B cell (primary cell): ENCODE data around the gene MRPL22. TPM values are rescaled to one million over a fixed set of nuclear protein-coding genes. Genes with fewer than 3 reads are reported as not detected.

Experiments used
- ATAC-seq: fragments of 200-7000 bp; cut with Tn5 transposase; one replicate; pipeline ENCODE4 v1.10.0; 2021; ENCODE audit warnings: low read depth, mild to moderate bottlenecking, moderate number of reproducible peaks, moderate library complexity
- CTCF ChIA-PET: fragments of 350-600 bp; sonication (Branson Sonifier 250); formaldehyde crosslinking; loops from one replicate; lab custom pipeline; 2021; ENCODE audit warnings: antibody characterized with exemption, inconsistent platforms; lab: Charles Lee
- POLR2A ChIA-PET: fragments of 350-600 bp; sonication (Branson Sonifier 250); formaldehyde crosslinking; loops from one replicate; lab custom pipeline; 2021; ENCODE audit warnings: antibody characterized with exemption; lab: Charles Lee
- DNase-seq: peaks from one replicate; pipeline ENCODE4 v3.0.0; 2013
- H2AFZ ChIP-seq: 2 replicates; pipeline ENCODE4 v1.6.1; 2012; ENCODE audit warnings: mild to moderate bottlenecking, low read depth, low read length; ENCODE audit not compliant: insufficient read depth, poor library complexity, severe bottlenecking
- H3K27ac ChIP-seq, 2 donors: 1 replicate in 1 of 2; 2 replicates in 1 of 2; pipeline ENCODE4 v1.5.1; 2012 to 2013; ENCODE audit warnings: low read length in 2 of 2, mild to moderate bottlenecking in 2 of 2, moderate library complexity in 1 of 2
- H3K27me3 ChIP-seq, 4 experiments: fragments of 200-600 bp in 1 of 4; sonication (generic) in 1 of 4; replicated peaks in 1 of 4; 1 replicate in 2 of 4; 2 replicates in 2 of 4; pipeline versions ENCODE4 v1.6.1 to v1.7.0; 2013 to 2016; ENCODE audit warnings: low read length in 3 of 4, mild to moderate bottlenecking in 2 of 4, mixed read lengths in 1 of 4, moderate library complexity in 1 of 4; ENCODE audit not compliant: insufficient read depth in 4 of 4, control insufficient read depth in 3 of 4; ENCODE audit errors: control extremely low read depth in 1 of 4
- H3K36me3 ChIP-seq, 2 experiments: replicated peaks in 1 of 2; 1 replicate in 1 of 2; 2 replicates in 1 of 2; pipeline versions ENCODE4 v1.6.1 to v1.7.1; 2013; ENCODE audit warnings: low read length in 1 of 2; ENCODE audit not compliant: insufficient read depth in 2 of 2, control insufficient read depth in 1 of 2; ENCODE audit errors: control extremely low read depth in 1 of 2, extremely low read depth in 1 of 2
- H3K4me1 ChIP-seq, 2 donors: fragments of 200-600 bp in 1 of 2; sonication (generic) in 1 of 2; 1 replicate in 1 of 2; 2 replicates in 1 of 2; pipeline versions ENCODE4 v1.5.1 to v1.6.1; 2013 to 2017; ENCODE audit warnings: low read length in 2 of 2; ENCODE audit not compliant: control insufficient read depth in 2 of 2, insufficient read depth in 2 of 2
- H3K4me2 ChIP-seq: replicated peaks from 2 replicates; pipeline ENCODE3; 2012; ENCODE audit warnings: mild to moderate bottlenecking, low read depth, low read length; ENCODE audit not compliant: poor library complexity, severe bottlenecking
- H3K4me3 ChIP-seq, 5 experiments: fragments of 200-600 bp in 1 of 5; sonication (generic) in 1 of 5; 1 replicate in 3 of 5; 2 replicates in 2 of 5; pipeline versions ENCODE4 v1.5.1 to v1.7.0; 2011 to 2016; ENCODE audit warnings: low read length in 4 of 5, mild to moderate bottlenecking in 4 of 5, low read depth in 2 of 5, control low read depth in 1 of 5, moderate library complexity in 1 of 5; ENCODE audit not compliant: insufficient read depth in 1 of 5; ENCODE audit errors: control extremely low read depth in 1 of 5, extremely low read depth in 1 of 5
- H3K79me2 ChIP-seq: fragments of 200-600 bp; sonication (generic); one replicate; pipeline ENCODE4 v1.6.0; 2016; ENCODE audit warnings: low read length; ENCODE audit not compliant: control insufficient read depth, insufficient read depth
- H3K9ac ChIP-seq: fragments of 200-600 bp; sonication (generic); 2 replicates; pipeline ENCODE4 v1.6.1; 2017; ENCODE audit warnings: mild to moderate bottlenecking, low read length, moderate library complexity
- H3K9me3 ChIP-seq, 3 donors: one replicate each; pipeline versions ENCODE4 v1.6.1 to v1.7.1; 2013; ENCODE audit warnings: low read length in 2 of 3; ENCODE audit not compliant: control insufficient read depth in 2 of 3, insufficient read depth in 1 of 3; ENCODE audit errors: control extremely low read depth in 1 of 3
- H4K20me1 ChIP-seq: 2 replicates; pipeline ENCODE4 v1.6.0; 2012; ENCODE audit warnings: mild to moderate bottlenecking, low read length; ENCODE audit not compliant: insufficient read depth, control insufficient read depth, poor library complexity, severe bottlenecking
- H3K27ac Mint-ChIP-seq: one replicate; pipeline ENCODE4 v1.8.0; 2021; ENCODE audit warnings: mixed read lengths
- H3K27me3 Mint-ChIP-seq: one replicate; pipeline ENCODE4 v1.8.0; 2021; ENCODE audit warnings: mixed read lengths
- H3K4me1 Mint-ChIP-seq: one replicate; pipeline ENCODE4 v1.8.0; 2021; ENCODE audit warnings: mixed read lengths
- H3K4me3 Mint-ChIP-seq: one replicate; pipeline ENCODE4 v1.8.0; 2021; ENCODE audit warnings: mixed read lengths
- H3K9me3 Mint-ChIP-seq: one replicate; pipeline ENCODE4 v1.8.0; 2022; ENCODE audit warnings: mixed read lengths; ENCODE audit not compliant: insufficient read depth
- CTCF ChIP-seq: fragments of 200-600 bp; IDR thresholded peaks from one replicate; pipeline ENCODE4 v1.8.0; 2022; ENCODE audit warnings: antibody characterized with exemption, mild to moderate bottlenecking
- EZH2 ChIP-seq: IDR thresholded peaks from 2 replicates; pipeline ENCODE4 v1.6.1; 2012; ENCODE audit warnings: borderline replicate concordance, low read depth, mild to moderate bottlenecking, moderate library complexity, low read length; ENCODE audit not compliant: insufficient read depth, poor library complexity, severe bottlenecking
- WGBS: methylation state at CpG from one replicate; pipeline ENCODE4 v1.1.5; 2013; ENCODE audit warnings: missing lambda C conversion rate; ENCODE audit not compliant: insufficient coverage; 5-methylcytosine and 5-hydroxymethylcytosine counted together
- intact Hi-C: fragments of 100-400 bp; cut with micrococcal nuclease; formaldehyde crosslinking; loops from one replicate; pipeline ENCODE4 v1.10.0; 2022
- polyA plus RNA-seq: library from polyadenylated mRNA; depleted of rRNA; stranded (reverse); fragments of >200 nt; gene quantifications from 2 replicates; pipeline ENCODE4 v1.2.3, GENCODE V29; 2012
- total RNA-seq, 2 donors: library from RNA; stranded (reverse); fragments of 120-200 nt in 1 of 2; gene quantifications; 1 replicate in 1 of 2; 2 replicates in 1 of 2; pipeline versions ENCODE4 v1.2.3 to v1.2.4, GENCODE V29; 2013 to 2022

Gene MRPL22
- total and polyA plus RNA-seq, 2 donors (not counting 1 experiment from before 2014, with no cell fraction given), result 18.8 to 21.4 TPM

- Histone ChIP-seq H3K4me3 (peak overlapping the region; percentile 57 to 94 (median 77)), H3K9me3 (no peaks in the 10 kb centered on the region), H4K20me1 (peaks cover 4% of the 10 kb centered on the region), H2AFZ (peak overlapping the region; percentile 88), H3K79me2 (peaks cover 72% of the 10 kb centered on the region), H3K27ac (peak overlapping the region; percentile 56 to 88), H3K9ac (peak overlapping the region; percentile 73), H3K4me1 (peaks cover 25 to 29% of the 10 kb centered on the region in 2 donors), H3K4me2 (peak overlapping the region; percentile 80), H3K36me3 (peaks cover 2 to 4% of the 10 kb centered on the region in 2 experiments), H3K27me3 (no peaks in the 10 kb centered on the region)
- CTCF ChIA-PET, result interaction anchor here (0.6 to 1.6 kb wide), 2 partner anchors 9 to 183 kb away, joined by 3 read pairs; no protein-coding TSS in a partner anchor
- Mint-ChIP-seq H3K27me3 (no peaks in the 10 kb centered on the region), H3K27ac (peak overlapping the region; percentile 93), H3K4me1 (peaks cover 53% of the 10 kb centered on the region), H3K4me3 (peak overlapping the region; percentile 99), H3K9me3 (no peaks in the 10 kb centered on the region)
- intact Hi-C loops, result no loop called here
- ATAC-seq, result no peak
- POLR2A ChIA-PET, result no interaction called here
- 90% methylated on average over 2 of the region's 9 CpGs for WGBS
- TF ChIP-seq CTCF (no peak), EZH2 (no peak)
- peak; percentile 12 for DNase-seq
Observed at GRCh38 chr5:154940375-154940771, 500 bp upstream of the MRPL22 start.

- H3K4me3 ChIP-seq, result no peak overlapping the region
- H3K27ac ChIP-seq, result no peak overlapping the region
- TF ChIP-seq EZH2 (no peak), CTCF (no peak)
- ChIA-PET CTCF (no interaction called here), POLR2A (no interaction called here)
- H3K9me3 Mint-ChIP-seq, result no peaks in the 10 kb centered on the region
- WGBS, result no CpG with 5 or more reads among the region's 5 CpGs
- intact Hi-C loops, result no loop called here
- H4K20me1 ChIP-seq, result peaks cover 22% of the 10 kb centered on the region
- no peak overlapping the region for H2AFZ ChIP-seq
- no peak overlapping the region for H3K4me2 ChIP-seq
- H3K9ac ChIP-seq, result no peak overlapping the region
- DNase-seq (no peak), ATAC-seq (no peak)
- peaks cover 15 to 16% of the 10 kb centered on the region in 2 donors for H3K4me1 ChIP-seq
- H3K27me3 Mint-ChIP-seq, result no peaks in the 10 kb centered on the region
- H3K79me2 ChIP-seq, result peaks cover 78% of the 10 kb centered on the region
- H3K27me3 ChIP-seq, result no peaks in the 10 kb centered on the region
- H3K27ac Mint-ChIP-seq, result no peak overlapping the region
- no peak overlapping the region for H3K4me3 Mint-ChIP-seq
- peaks cover 5 to 7% of the 10 kb centered on the region in 2 experiments for H3K36me3 ChIP-seq
- H3K4me1 Mint-ChIP-seq, result peaks cover 41% of the 10 kb centered on the region
- no peaks in the 10 kb centered on the region for H3K9me3 ChIP-seq
Observed at GRCh38 chr5:154943527-154943926, 2.7 kb downstream of the MRPL22 start.
